ENCODE results near the gene BCAR3. TPM values are rescaled to one million over a fixed set of nuclear protein-coding genes. Genes with fewer than 3 reads are reported as not detected.

BCAR3 gene
- total RNA-seq, 1 donor from 2014 or later = 74.8 TPM

DNA sequence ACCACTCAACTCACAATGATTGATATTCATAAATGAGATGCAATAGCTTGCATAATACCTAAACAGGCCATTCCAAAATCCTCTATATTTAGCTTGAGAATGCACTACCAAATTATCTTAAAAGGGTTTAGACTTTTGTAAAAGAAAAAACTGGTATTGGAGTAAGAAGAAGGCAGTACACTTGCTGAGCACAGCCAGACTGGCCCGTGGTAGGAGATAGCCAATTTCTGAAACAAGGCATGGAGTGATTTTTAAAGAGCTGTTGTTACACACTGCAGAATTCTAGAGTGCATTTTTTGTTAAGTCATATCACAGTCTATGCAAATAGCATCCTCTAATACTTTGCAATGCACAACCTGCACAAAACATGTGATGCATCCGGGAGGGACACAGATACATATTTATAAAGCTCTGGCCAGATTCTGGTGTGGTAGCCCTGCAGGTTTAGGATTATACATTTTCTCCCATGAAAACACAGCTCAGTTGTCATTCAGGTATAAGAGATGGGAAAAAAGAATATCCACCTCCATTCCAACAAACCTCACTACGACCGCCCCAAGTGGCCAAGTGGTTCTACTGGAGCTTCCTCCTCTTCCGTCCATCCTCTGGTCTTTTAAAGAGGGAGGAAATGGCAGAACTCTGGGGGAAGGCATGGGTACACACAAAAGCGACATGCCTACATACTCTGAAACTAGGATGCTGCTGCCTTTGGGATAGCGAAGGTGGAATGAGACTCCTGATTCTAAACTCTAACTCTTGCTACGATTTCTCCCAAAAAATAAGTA is 40.8 kb downstream of the BCAR3 start:
- H3K4me3 ChIP-seq (ENCODE audit: low read depth, low read length) = no peak overlapping the region
- no peak for DNase-seq (ENCODE audit: low read depth)
- TF ChIP-seq, protein P1, sequence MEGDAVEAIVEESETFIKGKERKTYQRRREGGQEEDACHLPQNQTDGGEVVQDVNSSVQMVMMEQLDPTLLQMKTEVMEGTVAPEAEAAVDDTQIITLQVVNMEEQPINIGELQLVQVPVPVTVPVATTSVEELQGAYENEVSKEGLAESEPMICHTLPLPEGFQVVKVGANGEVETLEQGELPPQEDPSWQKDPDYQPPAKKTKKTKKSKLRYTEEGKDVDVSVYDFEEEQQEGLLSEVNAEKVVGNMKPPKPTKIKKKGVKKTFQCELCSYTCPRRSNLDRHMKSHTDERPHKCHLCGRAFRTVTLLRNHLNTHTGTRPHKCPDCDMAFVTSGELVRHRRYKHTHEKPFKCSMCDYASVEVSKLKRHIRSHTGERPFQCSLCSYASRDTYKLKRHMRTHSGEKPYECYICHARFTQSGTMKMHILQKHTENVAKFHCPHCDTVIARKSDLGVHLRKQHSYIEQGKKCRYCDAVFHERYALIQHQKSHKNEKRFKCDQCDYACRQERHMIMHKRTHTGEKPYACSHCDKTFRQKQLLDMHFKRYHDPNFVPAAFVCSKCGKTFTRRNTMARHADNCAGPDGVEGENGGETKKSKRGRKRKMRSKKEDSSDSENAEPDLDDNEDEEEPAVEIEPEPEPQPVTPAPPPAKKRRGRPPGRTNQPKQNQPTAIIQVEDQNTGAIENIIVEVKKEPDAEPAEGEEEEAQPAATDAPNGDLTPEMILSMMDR (conservative IDR thresholded peaks at IDR 0.05; ENCODE audit: low read depth, low read length) = no peak

GRCh38 chr1:93638981-93639380 is 42.7 kb downstream of the BCAR3 start:
- no peak for DNase-seq (ENCODE audit: low read depth)
- no peak overlapping the region for H3K4me3 ChIP-seq (ENCODE audit: low read depth, low read length)
- TF ChIP-seq, protein P1 (conservative IDR thresholded peaks at IDR 0.05; ENCODE audit: low read depth, low read length) = no peak

DNA sequence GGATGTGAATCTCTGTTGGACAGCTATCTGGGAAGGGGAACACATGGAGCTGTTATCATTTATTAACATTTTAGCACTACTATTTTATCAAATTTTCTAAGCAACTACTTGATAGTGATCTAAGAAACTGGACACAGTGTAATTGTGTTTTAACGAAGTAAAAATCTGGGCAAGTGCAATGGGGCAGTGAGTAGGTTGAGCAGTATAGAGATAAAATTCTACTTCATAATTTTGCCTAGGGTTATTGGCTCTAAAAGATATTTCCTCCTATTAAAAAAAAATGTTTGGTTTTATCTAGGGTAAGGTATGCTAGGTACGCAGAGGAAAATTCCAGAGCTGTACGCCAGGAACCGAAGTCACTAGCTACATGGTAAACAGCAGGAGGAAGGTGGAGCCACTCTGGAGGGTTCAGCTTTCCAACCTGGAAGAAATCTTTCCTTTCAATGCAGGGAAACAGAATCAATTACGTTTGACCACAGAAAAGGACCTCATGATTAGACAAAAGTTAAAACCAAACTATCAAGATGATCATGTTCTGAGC is 43.3 kb downstream of the BCAR3 start:
- TF ChIP-seq, protein P1 (conservative IDR thresholded peaks at IDR 0.05; ENCODE audit: low read depth, low read length) = no peak
- DNase-seq (ENCODE audit: low read depth) = no peak

GRCh38 chr1:93636712-93637111 is 44.9 kb downstream of the BCAR3 start:
- TF ChIP-seq, protein P1 (conservative IDR thresholded peaks at IDR 0.05; ENCODE audit: low read depth, low read length) = no peak
- no peak for DNase-seq (ENCODE audit: low read depth)
- H3K4me3 ChIP-seq (ENCODE audit: low read depth, low read length) = no peak overlapping the region

More for the DNA sequence above, 43.3 kb downstream of the BCAR3 start:
- no peak overlapping the region for H3K4me3 ChIP-seq (ENCODE audit: low read depth, low read length)

- no peak overlapping the region for H3K4me3 ChIP-seq (ENCODE audit: low read depth, low read length)
- DNase-seq (ENCODE audit: low read depth) = no peak
- TF ChIP-seq, protein P1 (conservative IDR thresholded peaks at IDR 0.05; ENCODE audit: low read depth, low read length) = no peak
Observed at GRCh38 chr1:93635614-93636543, 45.8 kb downstream of the BCAR3 start.

DNA sequence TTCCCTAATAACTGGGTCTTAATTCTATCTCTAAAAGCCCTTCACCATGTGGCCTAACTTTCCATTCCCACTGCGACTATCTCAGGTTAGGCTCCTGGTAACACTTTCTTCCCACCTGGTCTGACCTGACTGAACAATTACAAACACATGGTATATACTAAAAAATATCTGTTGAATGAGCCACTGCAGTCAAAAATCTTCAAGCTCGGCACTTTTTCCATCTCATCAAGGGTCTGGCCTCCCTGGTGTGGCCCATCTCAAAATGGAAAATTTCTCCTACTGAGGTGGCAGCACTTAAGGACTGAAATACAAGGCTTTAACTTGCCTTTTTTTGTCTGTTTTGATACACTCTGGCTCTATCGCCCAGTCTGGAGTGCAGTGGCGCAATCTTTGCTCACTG is 48.3 kb downstream of the BCAR3 start:
- TF ChIP-seq, protein P1 (conservative IDR thresholded peaks at IDR 0.05; ENCODE audit: low read depth, low read length) = no peak
- H3K4me3 ChIP-seq (ENCODE audit: low read depth, low read length) = no peak overlapping the region
- no peak for DNase-seq (ENCODE audit: low read depth)
